A549 treated with GW870086 at 1 μM for 4 hours (cell line): ENCODE results near the gene COMMD2. TPM values are rescaled to one million over a fixed set of nuclear protein-coding genes. Genes with fewer than 3 reads are reported as not detected.

Experiments
- total RNA-seq: library from RNA; stranded (reverse); fragments of 200-300 nt; extraction: Qiagen RNA extraction; gene quantifications from 5 replicates; pipeline ENCODE4 v1.2.3, GENCODE V29; 2022; ENCODE audit warnings: low read depth

COMMD2 gene
- 32.2 to 40.3 TPM (median 36.4 TPM) in 5 replicates for total RNA-seq

GRCh38 chr3:149752051-149752787 is at the start of gene COMMD2:
Gene COMMD2 (minus strand): TSS chr3:149752489. CDS start chr3:149752444, 45 bp downstream.

GRCh38 chr3:149792452-149793270 is 40.4 kb upstream of the COMMD2 start, which contains the start of gene ANKUB1:
Gene ANKUB1 (minus strand): TSS chr3:149792554. CDS start chr3:149792366, 188 bp downstream.

Other genes starting within 250 kb of the COMMD2 start
- 126 to 150 TPM (median 147 TPM) in 5 replicates for gene WWTR1, start 94.5 kb downstream of the COMMD2 start, total RNA-seq
- gene ANKUB1, start 40.1 kb upstream of the COMMD2 start, total RNA-seq = not detected in 5 replicates
- gene RNF13, start 60.7 kb upstream of the COMMD2 start, total RNA-seq = 37.0 to 51.4 TPM (median 40.5 TPM) in 5 replicates
- 137 to 162 TPM (median 156 TPM) in 5 replicates for gene PFN2, start 218.4 kb upstream of the COMMD2 start, total RNA-seq